Smooth muscle cell (in vitro differentiated cells): Measurements from ENCODE around the gene TBXAS1. TPM values are rescaled to one million over a fixed set of nuclear protein-coding genes. Genes with fewer than 3 reads are reported as not detected.

ENCODE experiments used
- DNase-seq: peaks from one replicate; lab custom pipeline; 2025; ENCODE audit not compliant: unreplicated experiment; lab: John Stamatoyannopoulos, UW
- H2AFZ ChIP-seq: fragments of 200-600 bp; sonication (generic); 2 replicates; pipeline ENCODE4 v1.6.0; 2016; ENCODE audit warnings: antibody characterized with exemption, low read depth, mild to moderate bottlenecking
- H3F3A ChIP-seq: fragments of 200-600 bp; sonication (generic); 2 replicates; pipeline ENCODE4 v1.6.0; 2017; ENCODE audit warnings: antibody characterized with exemption, low read depth
- H3K27ac ChIP-seq: fragments of 200-600 bp; sonication (generic); 2 replicates; pipeline ENCODE4 v1.5.1; 2016; ENCODE audit warnings: low read depth, mild to moderate bottlenecking
- H3K27me3 ChIP-seq: fragments of 200-600 bp; sonication (generic); 2 replicates; pipeline ENCODE4 v1.6.1; 2016; ENCODE audit warnings: low read depth, mild to moderate bottlenecking
- H3K36me3 ChIP-seq: fragments of 200-600 bp; sonication (generic); 2 replicates; pipeline ENCODE4 v1.5.1; 2016; ENCODE audit warnings: low read depth
- H3K4me1 ChIP-seq: fragments of 200-600 bp; sonication (generic); 2 replicates; pipeline ENCODE4 v1.5.1; 2016; ENCODE audit warnings: low read depth
- H3K4me2 ChIP-seq: fragments of 200-600 bp; sonication (generic); 2 replicates; pipeline ENCODE4 v1.6.0; 2016; ENCODE audit warnings: mild to moderate bottlenecking
- H3K4me3 ChIP-seq: fragments of 200-600 bp; sonication (generic); 2 replicates; pipeline ENCODE4 v1.5.1; 2016; ENCODE audit warnings: mild to moderate bottlenecking
- H3K79me2 ChIP-seq: fragments of 200-600 bp; sonication (generic); 2 replicates; pipeline ENCODE4 v1.6.0; 2016; ENCODE audit warnings: low read depth, mild to moderate bottlenecking
- H3K9ac ChIP-seq: fragments of 200-600 bp; sonication (generic); 2 replicates; pipeline ENCODE4 v1.6.0; 2016; ENCODE audit warnings: low read depth
- H3K9me3 ChIP-seq: fragments of 200-600 bp; sonication (generic); replicated peaks from 2 replicates; pipeline ENCODE4 v1.5.1; 2016; ENCODE audit warnings: low read depth
- H4K20me1 ChIP-seq: fragments of 200-600 bp; sonication (generic); 2 replicates; pipeline ENCODE4 v1.6.0; 2016; ENCODE audit warnings: low read depth
- WGBS: methylation state at CpG from one replicate; pipeline ENCODE4 v1.1.7; 2016; ENCODE audit warnings: low lambda C conversion rate; 5-methylcytosine and 5-hydroxymethylcytosine counted together
- polyA plus RNA-seq: library from polyadenylated mRNA; unstranded; fragments of >200 nt; fragmentation: Nextera tagmentation; extraction: Ambion mirVana; gene quantifications from 2 replicates; pipeline ENCODE4 v1.2.1, GENCODE V29; 2016
- total RNA-seq: library from RNA; depleted of rRNA; stranded (reverse); fragments of >200 nt; gene quantifications from 2 replicates; pipeline ENCODE4 v1.2.3, GENCODE V29; 2014
- TF ChIP-seq, protein P1 (sequence below): fragments of 200-600 bp; sonication (generic); IDR thresholded peaks from 2 replicates; pipeline ENCODE4 v1.5.1; 2017; ENCODE audit warnings: borderline replicate concordance, mild to moderate bottlenecking, antibody characterized with exemption; ENCODE audit not compliant: insufficient read depth, poor library complexity, severe bottlenecking

TBXAS1 gene
- total and polyA plus RNA-seq, 2 experiments from 2014 or later: 0.51 TPM; not detected in 1

GRCh38 chr7:139937715-139938114, 108.7 kb downstream of the TBXAS1 start:
- Histone ChIP-seq H3K4me3 (no peak overlapping the region), H3K4me2 (no peak overlapping the region), H3K4me1 (no peaks in the 10 kb centered on the region), H2AFZ (no peak overlapping the region), H3K27me3 (no peaks in the 10 kb centered on the region), H3K27ac (no peak overlapping the region), H3K9ac (no peak overlapping the region), H4K20me1 (no peaks in the 10 kb centered on the region), H3F3A (no peaks in the 10 kb centered on the region), H3K36me3 (no peaks in the 10 kb centered on the region), H3K79me2 (no peaks in the 10 kb centered on the region), H3K9me3 (no peaks in the 10 kb centered on the region)
- 74% methylated on average over 6 of the region's 6 CpGs for WGBS
- no peak for DNase-seq
- TF ChIP-seq, protein P1, sequence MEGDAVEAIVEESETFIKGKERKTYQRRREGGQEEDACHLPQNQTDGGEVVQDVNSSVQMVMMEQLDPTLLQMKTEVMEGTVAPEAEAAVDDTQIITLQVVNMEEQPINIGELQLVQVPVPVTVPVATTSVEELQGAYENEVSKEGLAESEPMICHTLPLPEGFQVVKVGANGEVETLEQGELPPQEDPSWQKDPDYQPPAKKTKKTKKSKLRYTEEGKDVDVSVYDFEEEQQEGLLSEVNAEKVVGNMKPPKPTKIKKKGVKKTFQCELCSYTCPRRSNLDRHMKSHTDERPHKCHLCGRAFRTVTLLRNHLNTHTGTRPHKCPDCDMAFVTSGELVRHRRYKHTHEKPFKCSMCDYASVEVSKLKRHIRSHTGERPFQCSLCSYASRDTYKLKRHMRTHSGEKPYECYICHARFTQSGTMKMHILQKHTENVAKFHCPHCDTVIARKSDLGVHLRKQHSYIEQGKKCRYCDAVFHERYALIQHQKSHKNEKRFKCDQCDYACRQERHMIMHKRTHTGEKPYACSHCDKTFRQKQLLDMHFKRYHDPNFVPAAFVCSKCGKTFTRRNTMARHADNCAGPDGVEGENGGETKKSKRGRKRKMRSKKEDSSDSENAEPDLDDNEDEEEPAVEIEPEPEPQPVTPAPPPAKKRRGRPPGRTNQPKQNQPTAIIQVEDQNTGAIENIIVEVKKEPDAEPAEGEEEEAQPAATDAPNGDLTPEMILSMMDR: no peak

GRCh38 chr7:139940866-139941265, 111.8 kb downstream of the TBXAS1 start:
- no peak overlapping the region for H3K4me3 ChIP-seq
- no peaks in the 10 kb centered on the region for H3K9me3 ChIP-seq
- no peak for DNase-seq
- no peak overlapping the region for H3K9ac ChIP-seq
- no peaks in the 10 kb centered on the region for H3K79me2 ChIP-seq
- WGBS: 77% methylated on average over 2 of the region's 2 CpGs
- H3K4me2 ChIP-seq: no peak overlapping the region
- no peaks in the 10 kb centered on the region for H4K20me1 ChIP-seq
- H3K4me1 ChIP-seq: no peaks in the 10 kb centered on the region
- no peak overlapping the region for H2AFZ ChIP-seq
- no peaks in the 10 kb centered on the region for H3K36me3 ChIP-seq
- H3K27me3 ChIP-seq: no peaks in the 10 kb centered on the region
- no peaks in the 10 kb centered on the region for H3F3A ChIP-seq
- H3K27ac ChIP-seq: no peak overlapping the region
- TF ChIP-seq, protein P1: no peak

GRCh38 chr7:139941421-139941820, 112.4 kb downstream of the TBXAS1 start:
- no peaks in the 10 kb centered on the region for H3F3A ChIP-seq
- no peaks in the 10 kb centered on the region for H3K9me3 ChIP-seq
- no peak overlapping the region for H2AFZ ChIP-seq
- no peaks in the 10 kb centered on the region for H3K27me3 ChIP-seq
- no peaks in the 10 kb centered on the region for H3K79me2 ChIP-seq
- no peaks in the 10 kb centered on the region for H3K36me3 ChIP-seq
- no peak overlapping the region for H3K4me2 ChIP-seq
- 90% methylated on average over 3 of the region's 3 CpGs for WGBS
- no peak overlapping the region for H3K27ac ChIP-seq
- no peak for DNase-seq
- H3K9ac ChIP-seq: no peak overlapping the region
- no peaks in the 10 kb centered on the region for H3K4me1 ChIP-seq
- TF ChIP-seq, protein P1: no peak
- H4K20me1 ChIP-seq: no peaks in the 10 kb centered on the region
- H3K4me3 ChIP-seq: no peak overlapping the region

GRCh38 chr7:139941866-139942265, 112.8 kb downstream of the TBXAS1 start:
- H3K4me2 ChIP-seq: no peak overlapping the region
- no peaks in the 10 kb centered on the region for H3K36me3 ChIP-seq
- TF ChIP-seq, protein P1: no peak
- 98% methylated on average over 2 of the region's 2 CpGs for WGBS
- H3F3A ChIP-seq: no peaks in the 10 kb centered on the region
- no peak overlapping the region for H3K9ac ChIP-seq
- no peaks in the 10 kb centered on the region for H4K20me1 ChIP-seq
- H3K27ac ChIP-seq: no peak overlapping the region
- H2AFZ ChIP-seq: no peak overlapping the region
- H3K9me3 ChIP-seq: no peaks in the 10 kb centered on the region
- no peaks in the 10 kb centered on the region for H3K79me2 ChIP-seq
- DNase-seq: no peak
- H3K4me1 ChIP-seq: no peaks in the 10 kb centered on the region
- H3K27me3 ChIP-seq: no peaks in the 10 kb centered on the region
- no peak overlapping the region for H3K4me3 ChIP-seq
